ENCODE data around the gene ATE1.

DNA sequence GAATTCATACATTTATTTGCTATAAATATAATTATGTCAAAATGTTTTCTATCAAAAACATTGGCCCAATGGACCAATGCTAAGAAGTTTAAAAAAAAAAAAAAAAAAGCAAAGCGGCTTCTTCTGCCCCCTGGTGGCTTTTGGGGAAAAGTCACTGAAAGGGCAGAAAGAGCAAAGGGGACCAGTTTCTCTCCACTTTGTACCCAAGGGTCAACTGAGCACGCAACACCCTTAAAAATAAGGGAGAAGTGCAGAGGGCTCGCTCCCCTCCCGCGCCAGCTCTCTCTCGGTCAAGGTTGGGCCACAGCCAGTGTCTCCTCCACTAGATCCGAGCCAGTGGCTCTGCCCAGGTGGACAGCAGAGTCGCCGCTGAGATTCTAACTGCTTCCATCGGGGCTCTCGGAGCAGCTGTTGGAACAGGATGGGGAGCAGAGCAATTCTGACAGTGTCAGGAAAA is 193.2 kb downstream of the ATE1 start:
- TF ChIP-seq, protein P1, sequence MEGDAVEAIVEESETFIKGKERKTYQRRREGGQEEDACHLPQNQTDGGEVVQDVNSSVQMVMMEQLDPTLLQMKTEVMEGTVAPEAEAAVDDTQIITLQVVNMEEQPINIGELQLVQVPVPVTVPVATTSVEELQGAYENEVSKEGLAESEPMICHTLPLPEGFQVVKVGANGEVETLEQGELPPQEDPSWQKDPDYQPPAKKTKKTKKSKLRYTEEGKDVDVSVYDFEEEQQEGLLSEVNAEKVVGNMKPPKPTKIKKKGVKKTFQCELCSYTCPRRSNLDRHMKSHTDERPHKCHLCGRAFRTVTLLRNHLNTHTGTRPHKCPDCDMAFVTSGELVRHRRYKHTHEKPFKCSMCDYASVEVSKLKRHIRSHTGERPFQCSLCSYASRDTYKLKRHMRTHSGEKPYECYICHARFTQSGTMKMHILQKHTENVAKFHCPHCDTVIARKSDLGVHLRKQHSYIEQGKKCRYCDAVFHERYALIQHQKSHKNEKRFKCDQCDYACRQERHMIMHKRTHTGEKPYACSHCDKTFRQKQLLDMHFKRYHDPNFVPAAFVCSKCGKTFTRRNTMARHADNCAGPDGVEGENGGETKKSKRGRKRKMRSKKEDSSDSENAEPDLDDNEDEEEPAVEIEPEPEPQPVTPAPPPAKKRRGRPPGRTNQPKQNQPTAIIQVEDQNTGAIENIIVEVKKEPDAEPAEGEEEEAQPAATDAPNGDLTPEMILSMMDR (IDR thresholded peaks at IDR 0.05; ENCODE audit: low read depth, low read length), result peak; percentile 51
- no peak for TF ChIP-seq EZH2phosphoT487 (IDR thresholded peaks at IDR 0.05; ENCODE audit: low read depth)
